Measurements from ENCODE around the gene MS4A8. TPM values are rescaled to one million over a fixed set of nuclear protein-coding genes. Genes with fewer than 3 reads are reported as not detected.

MS4A8 gene
- total RNA-seq: not detected

GRCh38 chr11:60699284-60699691 lies at the start of gene MS4A8:
Gene MS4A8, plus strand, starts transcription at chr11:60699612. Its CDS starts 1,249 bp downstream, at chr11:60700861.

GRCh38 chr11:60724420-60724819 lies 25.0 kb downstream of the MS4A8 start, which contains the start of gene MS4A18:
Gene MS4A18, plus strand, starts transcription at chr11:60724720.

GRCh38 chr11:60756307-60757032 lies 57.1 kb downstream of the MS4A8 start, which contains the start of gene MS4A15:
Gene MS4A15, plus strand, starts transcription at chr11:60756867. Its CDS starts 6,867 bp downstream, at chr11:60763734.

Other genes with a start within 250 kb of the MS4A8 start
- 1 to 10 TPM in 1 of 2 experiments, under 1 TPM in 1; 0.41 to 1.0 TPM for gene MS4A1, start 243.8 kb upstream of the MS4A8 start, total RNA-seq
- gene MS4A12, start 206.8 kb upstream of the MS4A8 start, total RNA-seq: not detected
- gene MS4A13, start 184.2 kb upstream of the MS4A8 start, total RNA-seq: not detected
- not detected for gene MS4A18, start 25.1 kb downstream of the MS4A8 start, total RNA-seq
- not detected for gene MS4A15, start 57.3 kb downstream of the MS4A8 start, total RNA-seq
- gene MS4A10, start 85.7 kb downstream of the MS4A8 start, total RNA-seq: not detected
- gene CCDC86, start 142.5 kb downstream of the MS4A8 start, total RNA-seq: 10 to 100 TPM; 14.9 to 16.2 TPM
- gene PTGDR2, start 156.3 kb downstream of the MS4A8 start, total RNA-seq: under 1 TPM; 0.70 to 0.91 TPM
- gene ZP1, start 167.9 kb downstream of the MS4A8 start, total RNA-seq: not detected
- 100 to 1,000 TPM; 107 to 116 TPM for gene PRPF19, start 207.0 kb downstream of the MS4A8 start, total RNA-seq
- 10 to 100 TPM; 89.6 to 93.6 TPM for gene TMEM109, start 214.5 kb downstream of the MS4A8 start, total RNA-seq
- under 1 TPM; 0.31 to 0.38 TPM for gene TMEM132A, start 224.8 kb downstream of the MS4A8 start, total RNA-seq

Data from activated naive CD4-positive, alpha-beta T cell treated with anti-CD3 and anti-CD28 coated beads, Interleukin-2, amount 10 ng/mL, durations not matched to agents 5 hours and 36 hours (primary cell).